Measurements from ENCODE around the gene ABR.

ABR gene

DNA sequence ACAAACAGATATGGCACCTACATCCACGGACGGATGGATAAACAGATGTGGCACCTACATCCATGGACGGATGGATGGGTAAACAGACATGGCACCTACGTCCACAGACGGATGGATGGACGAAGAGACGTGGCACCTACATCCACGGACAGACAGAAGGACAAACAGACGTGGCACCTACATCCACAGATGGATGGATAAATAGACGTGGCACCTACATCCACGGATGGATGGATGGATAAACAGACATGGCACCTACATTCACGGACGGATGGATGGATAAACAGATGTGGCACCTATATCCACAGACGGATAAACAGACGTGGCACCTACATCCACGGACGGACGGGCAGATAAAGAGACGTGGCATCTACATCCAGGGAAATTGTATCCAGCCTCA, 137.3 kb downstream of the ABR start:
- FAIRE-seq (no peak), DNase-seq (ENCODE audit: insufficient read length, low spot score) (no peak)
- TF ChIP-seq, protein P1, sequence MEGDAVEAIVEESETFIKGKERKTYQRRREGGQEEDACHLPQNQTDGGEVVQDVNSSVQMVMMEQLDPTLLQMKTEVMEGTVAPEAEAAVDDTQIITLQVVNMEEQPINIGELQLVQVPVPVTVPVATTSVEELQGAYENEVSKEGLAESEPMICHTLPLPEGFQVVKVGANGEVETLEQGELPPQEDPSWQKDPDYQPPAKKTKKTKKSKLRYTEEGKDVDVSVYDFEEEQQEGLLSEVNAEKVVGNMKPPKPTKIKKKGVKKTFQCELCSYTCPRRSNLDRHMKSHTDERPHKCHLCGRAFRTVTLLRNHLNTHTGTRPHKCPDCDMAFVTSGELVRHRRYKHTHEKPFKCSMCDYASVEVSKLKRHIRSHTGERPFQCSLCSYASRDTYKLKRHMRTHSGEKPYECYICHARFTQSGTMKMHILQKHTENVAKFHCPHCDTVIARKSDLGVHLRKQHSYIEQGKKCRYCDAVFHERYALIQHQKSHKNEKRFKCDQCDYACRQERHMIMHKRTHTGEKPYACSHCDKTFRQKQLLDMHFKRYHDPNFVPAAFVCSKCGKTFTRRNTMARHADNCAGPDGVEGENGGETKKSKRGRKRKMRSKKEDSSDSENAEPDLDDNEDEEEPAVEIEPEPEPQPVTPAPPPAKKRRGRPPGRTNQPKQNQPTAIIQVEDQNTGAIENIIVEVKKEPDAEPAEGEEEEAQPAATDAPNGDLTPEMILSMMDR (IDR thresholded peaks at IDR 0.05; ENCODE audit: insufficient read depth, missing control alignments), result no peak

DNA sequence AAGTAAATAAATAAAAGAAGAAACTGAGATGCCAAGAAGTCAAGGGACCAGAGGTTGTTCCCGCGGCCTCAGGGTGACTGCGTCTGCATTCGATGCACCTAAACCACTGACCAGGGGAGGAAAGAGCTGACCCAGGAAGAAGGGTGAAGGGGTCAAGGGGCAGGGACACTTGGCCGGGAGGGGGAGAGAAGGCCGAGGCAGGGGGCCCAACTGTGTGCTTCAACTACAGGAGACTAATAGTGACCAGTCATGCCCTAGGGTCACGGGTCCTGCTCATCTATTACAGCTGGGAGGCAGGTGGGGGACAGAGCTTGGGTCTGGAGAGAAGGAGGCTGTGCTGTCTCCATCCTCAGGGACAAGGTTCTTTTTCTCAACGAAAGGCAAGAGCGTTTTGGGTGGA, 138.0 kb downstream of the ABR start:
- TF ChIP-seq, protein P1 (IDR thresholded peaks at IDR 0.05; ENCODE audit: insufficient read depth, missing control alignments), result no peak
- no peak for DNase-seq (ENCODE audit: insufficient read length, low spot score)
- no peak for FAIRE-seq

DNA sequence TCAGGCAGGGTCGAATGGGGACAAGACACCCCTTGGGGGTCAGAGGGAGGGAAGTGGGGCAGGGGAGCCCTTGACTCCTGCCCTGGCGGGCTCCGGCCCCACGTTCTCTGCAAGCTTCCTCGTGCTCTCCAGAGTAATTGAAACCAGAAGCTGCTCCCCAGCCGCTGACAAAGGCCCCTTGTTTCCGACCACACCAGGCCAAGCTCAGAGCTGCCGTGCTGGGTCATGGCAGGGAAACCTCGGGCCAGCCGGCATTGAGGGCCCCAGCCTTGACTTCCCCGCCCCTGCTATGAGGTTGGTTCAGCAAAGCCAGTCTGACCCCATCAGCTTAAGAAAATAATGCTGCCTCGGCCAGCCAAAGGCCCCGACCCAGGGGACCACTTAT, 139.6 kb downstream of the ABR start:
- TF ChIP-seq, protein P1 (IDR thresholded peaks at IDR 0.05; ENCODE audit: insufficient read depth, missing control alignments), result no peak
- no peak for FAIRE-seq
- no peak for DNase-seq (ENCODE audit: insufficient read length, low spot score)

DNA sequence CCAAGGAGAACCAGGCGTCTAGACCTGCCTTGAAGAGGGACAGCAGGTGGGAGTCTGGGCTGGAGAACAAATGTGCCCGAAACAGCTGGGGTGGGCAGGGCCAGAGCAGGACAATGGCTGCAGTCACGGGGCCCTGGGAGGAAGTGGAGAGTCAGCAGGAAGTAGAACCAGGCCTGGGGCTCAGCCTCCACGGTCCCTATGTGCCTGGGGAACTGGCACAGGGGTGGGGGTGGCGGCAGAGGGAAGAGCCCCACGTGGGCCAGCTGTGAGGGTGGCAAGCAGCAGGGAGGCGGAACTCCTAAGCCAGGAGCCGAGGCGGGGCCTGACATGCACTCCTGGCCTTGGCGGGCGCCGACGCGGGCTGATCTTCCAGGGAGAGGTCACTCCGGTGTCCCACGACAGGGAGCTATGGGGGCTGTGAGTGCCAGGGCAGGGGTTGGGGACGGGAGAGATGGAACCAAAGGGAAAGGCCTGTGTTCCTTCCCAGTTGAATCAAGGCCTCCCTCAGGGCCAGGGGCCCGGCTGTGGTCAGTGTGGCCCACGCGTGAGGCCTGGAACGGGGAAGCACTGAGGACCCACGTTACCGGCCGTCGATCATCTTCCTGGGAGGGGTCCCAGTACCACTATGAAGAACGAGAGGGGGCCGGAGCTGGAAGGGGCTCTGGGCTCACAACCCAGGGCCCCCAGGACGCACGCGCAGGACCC, 140.1 kb downstream of the ABR start:
- TF ChIP-seq, protein P1 (IDR thresholded peaks at IDR 0.05; ENCODE audit: insufficient read depth, missing control alignments), result no peak
- no peak for DNase-seq (ENCODE audit: insufficient read length, low spot score)
- no peak for FAIRE-seq

DNA sequence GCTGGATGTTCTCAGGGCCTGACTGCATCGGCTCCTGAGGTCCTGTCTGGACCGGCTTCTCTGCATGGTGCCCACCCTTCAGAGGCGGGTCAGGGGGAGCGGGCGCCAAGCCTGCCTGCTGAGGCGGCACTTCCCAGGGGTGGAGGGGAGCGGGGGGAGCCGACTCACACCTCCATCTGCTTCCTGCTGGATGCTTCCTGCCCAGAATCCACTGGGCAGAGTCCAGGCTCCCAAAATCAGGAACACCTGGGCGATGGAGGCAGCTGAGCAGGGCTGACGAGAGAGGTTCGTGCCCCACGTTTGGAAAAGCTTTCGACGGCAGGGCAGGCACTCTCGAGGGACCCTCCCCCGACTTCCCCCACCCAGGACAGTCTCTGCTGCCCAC, 140.7 kb downstream of the ABR start:
- TF ChIP-seq, protein P1 (IDR thresholded peaks at IDR 0.05; ENCODE audit: insufficient read depth, missing control alignments), result no peak
- DNase-seq (ENCODE audit: insufficient read length, low spot score) (no peak), FAIRE-seq (no peak)

DNA sequence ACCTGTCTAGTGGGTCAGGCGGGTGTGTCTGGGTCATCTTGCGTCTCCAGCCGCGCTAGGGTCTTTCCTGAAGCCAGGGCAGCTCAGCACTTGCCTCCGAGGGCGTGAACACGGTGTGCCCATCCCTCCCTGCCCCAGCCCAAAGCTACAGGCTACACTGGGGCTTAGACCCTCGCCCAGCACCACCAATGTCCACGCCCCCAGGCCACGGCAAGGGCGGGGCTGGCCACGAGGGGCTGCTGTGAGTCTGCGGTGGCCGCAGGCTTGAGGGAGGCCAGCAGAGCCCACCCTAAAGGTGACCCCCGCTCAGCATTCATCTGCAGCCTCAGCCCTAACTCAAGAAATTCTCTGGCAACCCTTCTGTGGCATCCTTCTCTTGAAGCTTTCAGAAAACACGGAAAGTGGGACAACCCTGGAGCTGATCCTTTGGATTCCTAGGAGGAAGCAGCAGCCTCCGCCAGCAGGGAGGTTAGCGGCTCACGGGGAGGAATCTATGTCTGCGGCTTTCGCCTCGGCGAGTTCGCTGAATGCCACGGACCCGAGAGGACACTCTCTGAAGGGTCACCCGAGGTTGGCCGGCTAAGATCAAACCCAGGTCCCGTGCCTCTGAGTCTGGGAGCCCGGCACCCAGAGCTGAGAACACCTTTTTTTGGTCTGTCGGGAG, 141.2 kb downstream of the ABR start:
- TF ChIP-seq, protein P1 (IDR thresholded peaks at IDR 0.05; ENCODE audit: insufficient read depth, missing control alignments), result no peak
- no peak for FAIRE-seq
- no peak for DNase-seq (ENCODE audit: insufficient read length, low spot score)

DNA sequence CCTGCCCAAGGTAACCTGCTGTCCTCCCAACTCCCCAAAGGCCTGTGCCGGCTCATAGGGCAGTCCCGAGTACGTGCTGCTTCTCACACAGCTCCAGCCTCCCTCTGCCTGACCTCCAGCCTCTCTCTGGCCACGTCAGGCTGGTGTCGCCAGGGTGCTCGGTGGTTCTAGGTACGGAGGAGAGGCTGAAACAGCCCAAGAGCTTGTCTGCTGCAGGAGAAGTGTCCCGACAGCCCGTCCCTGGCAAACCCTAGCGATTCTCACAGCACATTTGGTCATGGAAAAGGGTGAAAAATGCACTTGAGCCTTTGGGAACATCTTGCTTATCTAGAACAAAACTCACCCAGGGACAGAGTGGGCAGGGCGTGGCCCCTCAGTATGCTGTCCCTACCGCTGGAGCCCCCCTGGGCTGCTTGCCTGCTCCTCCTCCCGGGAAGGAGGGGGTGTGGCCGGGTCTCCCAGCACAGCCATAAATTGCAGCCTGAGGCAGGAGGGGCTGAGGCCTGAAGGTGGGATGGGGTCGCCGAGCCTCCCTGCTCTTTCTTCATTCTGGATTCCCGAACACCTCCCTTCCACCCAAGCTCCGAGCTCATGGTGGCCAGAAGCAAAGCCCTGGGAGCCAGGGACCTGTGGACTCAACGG, 142.4 kb downstream of the ABR start:
- FAIRE-seq (no peak), DNase-seq (ENCODE audit: insufficient read length, low spot score) (no peak)
- TF ChIP-seq, protein P1 (IDR thresholded peaks at IDR 0.05; ENCODE audit: insufficient read depth, missing control alignments), result no peak
